ENCODE results near the gene PEX5L. TPM values are rescaled to one million over a fixed set of nuclear protein-coding genes. Genes with fewer than 3 reads are reported as not detected.

The PEX5L gene, protein sequence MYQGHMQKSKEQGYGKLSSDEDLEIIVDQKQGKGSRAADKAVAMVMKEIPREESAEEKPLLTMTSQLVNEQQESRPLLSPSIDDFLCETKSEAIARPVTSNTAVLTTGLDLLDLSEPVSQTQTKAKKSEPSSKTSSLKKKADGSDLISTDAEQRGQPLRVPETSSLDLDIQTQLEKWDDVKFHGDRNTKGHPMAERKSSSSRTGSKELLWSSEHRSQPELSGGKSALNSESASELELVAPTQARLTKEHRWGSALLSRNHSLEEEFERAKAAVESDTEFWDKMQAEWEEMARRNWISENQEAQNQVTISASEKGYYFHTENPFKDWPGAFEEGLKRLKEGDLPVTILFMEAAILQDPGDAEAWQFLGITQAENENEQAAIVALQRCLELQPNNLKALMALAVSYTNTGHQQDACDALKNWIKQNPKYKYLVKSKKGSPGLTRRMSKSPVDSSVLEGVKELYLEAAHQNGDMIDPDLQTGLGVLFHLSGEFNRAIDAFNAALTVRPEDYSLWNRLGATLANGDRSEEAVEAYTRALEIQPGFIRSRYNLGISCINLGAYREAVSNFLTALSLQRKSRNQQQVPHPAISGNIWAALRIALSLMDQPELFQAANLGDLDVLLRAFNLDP
- total RNA-seq = 0.39 TPM in 1 of 2 replicates, not detected in the other

DNA sequence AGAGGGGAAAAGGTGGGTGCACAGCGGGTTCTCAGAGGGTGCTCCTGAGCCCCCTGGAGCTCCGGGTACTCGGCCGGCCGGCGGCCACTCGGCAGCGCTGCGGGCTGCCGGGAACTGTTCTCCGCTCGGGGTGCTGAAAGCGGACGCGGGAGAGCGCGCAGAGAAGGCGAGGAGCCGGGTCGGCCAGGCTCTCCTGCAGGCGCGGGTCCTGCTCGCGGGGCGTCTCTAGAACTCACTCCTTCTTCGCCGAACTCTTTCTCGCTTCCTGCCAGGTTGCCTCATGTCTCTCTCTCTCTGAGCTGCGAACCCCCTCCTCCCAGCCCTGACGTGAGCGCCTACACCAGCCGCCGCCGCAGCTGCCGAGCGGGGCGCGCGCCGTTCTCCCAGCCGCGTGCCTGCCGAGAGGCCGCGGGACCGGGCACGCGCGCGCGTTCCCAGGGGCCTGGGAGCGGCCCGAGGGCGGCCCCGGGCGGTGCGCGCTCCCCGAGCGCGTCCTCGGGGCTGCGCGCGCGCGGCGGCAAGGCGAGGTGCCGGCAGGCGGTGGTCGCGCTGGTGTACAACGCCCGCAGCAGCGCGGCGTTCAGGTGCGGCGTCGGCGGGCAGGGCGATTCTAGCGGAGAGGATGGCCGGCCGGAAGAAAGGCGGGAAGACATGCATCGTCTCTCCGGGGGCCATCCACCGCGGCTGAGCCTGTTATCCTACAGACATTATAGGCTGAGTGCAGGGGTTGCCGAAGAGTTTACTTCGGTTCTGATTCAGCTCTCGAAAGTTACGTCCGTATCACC, at the start of gene PEX5L:
PEX5L (minus strand) TSS at position 267 of the 785 bp plus-strand sequence. CDS start 338 bp downstream, outside the sequence.

Measured in subcutaneous preadipocyte (primary cell).